Measurements from ENCODE around the gene LCN2.
A peak's percentile ranks its signal among the peaks of the same experiment; 100 is the strongest.
"Not testable (repeated sequence)": the region's sequence is repeated elsewhere in the genome, so short reads cannot be mapped to it uniquely, and the experiment has no call there.

LCN2 gene

GRCh38 chr9:128107468-128108268, 41.6 kb upstream of the LCN2 start:
- H3K4me3 ChIP-seq (ENCODE audit: low read depth, low read length): no peak overlapping the region
- no peak overlapping the region for H4K12ac ChIP-seq (ENCODE audit: low read depth, low read length)
- H2AFZ ChIP-seq (ENCODE audit: insufficient read depth, low read length, poor library complexity): no peak overlapping the region
- DNase-seq: no peak
- no peaks in the 10 kb centered on the region for H3K9me3 ChIP-seq (ENCODE audit: insufficient read depth, low read depth, low read length)
- no CpG with 5 or more reads among the region's 18 CpGs for whole genome bisulfite sequencing (ENCODE audit: extremely low coverage, insufficient coverage, insufficient read length)
- H3K27me3 ChIP-seq (ENCODE audit: insufficient read depth, low read length): no peaks in the 10 kb centered on the region
- H3K4me2 ChIP-seq (ENCODE audit: low read length): no peak overlapping the region
- peaks cover 2 to 4% of the 10 kb centered on the region in 2 experiments for H3K4me1 ChIP-seq (ENCODE audit: control insufficient read depth in 1 of 2, insufficient read depth in 2 of 2, low read length in 2 of 2)
- no peak overlapping the region for H2BK120ac ChIP-seq (ENCODE audit: insufficient read depth, low read length, poor library complexity)
- no peaks in the 10 kb centered on the region for H3K79me1 ChIP-seq (ENCODE audit: low read length)
- H3K27ac ChIP-seq (ENCODE audit: low read depth, low read length): peak overlapping the region; percentile 0
- no peak overlapping the region for H4K91ac ChIP-seq (ENCODE audit: low read depth, low read length)
- H2AK5ac ChIP-seq (ENCODE audit: low read length): no peak overlapping the region
- no peak overlapping the region for H3K18ac ChIP-seq (ENCODE audit: low read length)
- no peak overlapping the region for H3K9ac ChIP-seq (ENCODE audit: low read length)
- H2BK12ac ChIP-seq (ENCODE audit: low read length): no peak overlapping the region
- H3K23ac ChIP-seq (ENCODE audit: low read length): no peak overlapping the region
- H3K4ac ChIP-seq (ENCODE audit: low read depth, low read length): no peak overlapping the region
- no peak overlapping the region for H3K14ac ChIP-seq (ENCODE audit: low read length)
- H2BK5ac ChIP-seq (ENCODE audit: low read depth, low read length, poor library complexity): no peak overlapping the region
- no peaks in the 10 kb centered on the region for H3K79me2 ChIP-seq (ENCODE audit: control insufficient read depth, insufficient read depth, low read length, poor library complexity)
- H4K8ac ChIP-seq (ENCODE audit: low read depth, low read length): no peak overlapping the region
- H3K36me3 ChIP-seq (ENCODE audit: control insufficient read depth in 1 of 2, insufficient read depth in 2 of 2, low read length in 2 of 2): peaks cover 50 to 55% of the 10 kb centered on the region in 2 experiments

GRCh38 chr9:128108269-128109049, 40.8 kb upstream of the LCN2 start:
- H3K9me3 ChIP-seq (ENCODE audit: insufficient read depth, low read depth, low read length): no peaks in the 10 kb centered on the region
- no peak overlapping the region for H3K4me3 ChIP-seq (ENCODE audit: low read depth, low read length)
- no peak overlapping the region for H3K4me2 ChIP-seq (ENCODE audit: low read length)
- H4K91ac ChIP-seq (ENCODE audit: low read depth, low read length): no peak overlapping the region
- no peak overlapping the region for H3K18ac ChIP-seq (ENCODE audit: low read length)
- H3K4ac ChIP-seq (ENCODE audit: low read depth, low read length): no peak overlapping the region
- H3K4me1 ChIP-seq (ENCODE audit: control insufficient read depth in 1 of 2, insufficient read depth in 2 of 2, low read length in 2 of 2): peaks cover 0 to 4% of the 10 kb centered on the region in 2 experiments
- no peak overlapping the region for H2AFZ ChIP-seq (ENCODE audit: insufficient read depth, low read length, poor library complexity)
- no peak for DNase-seq
- no peaks in the 10 kb centered on the region for H3K79me1 ChIP-seq (ENCODE audit: low read length)
- H3K14ac ChIP-seq (ENCODE audit: low read length): no peak overlapping the region
- no CpG with 5 or more reads among the region's 15 CpGs for WGBS (ENCODE audit: extremely low coverage, insufficient coverage, insufficient read length)
- H3K36me3 ChIP-seq (ENCODE audit: control insufficient read depth in 1 of 2, insufficient read depth in 2 of 2, low read length in 2 of 2): peaks cover 44 to 50% of the 10 kb centered on the region in 2 experiments
- no peak overlapping the region for H2BK120ac ChIP-seq (ENCODE audit: insufficient read depth, low read length, poor library complexity)
- H4K8ac ChIP-seq (ENCODE audit: low read depth, low read length): no peak overlapping the region
- H3K79me2 ChIP-seq (ENCODE audit: control insufficient read depth, insufficient read depth, low read length, poor library complexity): no peaks in the 10 kb centered on the region
- no peak overlapping the region for H2AK5ac ChIP-seq (ENCODE audit: low read length)
- no peak overlapping the region for H3K9ac ChIP-seq (ENCODE audit: low read length)
- no peak overlapping the region for H2BK5ac ChIP-seq (ENCODE audit: low read depth, low read length, poor library complexity)
- no peak overlapping the region for H3K23ac ChIP-seq (ENCODE audit: low read length)
- peak overlapping the region; percentile 0 for H3K27ac ChIP-seq (ENCODE audit: low read depth, low read length)
- no peaks in the 10 kb centered on the region for H3K27me3 ChIP-seq (ENCODE audit: insufficient read depth, low read length)
- no peak overlapping the region for H2BK12ac ChIP-seq (ENCODE audit: low read length)
- no peak overlapping the region for H4K12ac ChIP-seq (ENCODE audit: low read depth, low read length)

- Histone ChIP-seq H2BK12ac (ENCODE audit: low read length) (no peak overlapping the region), H3K4me2 (ENCODE audit: low read length) (no peak overlapping the region), H3K4me3 (ENCODE audit: low read depth, low read length) (no peak overlapping the region), H3K18ac (ENCODE audit: low read length) (no peak overlapping the region), H3K14ac (ENCODE audit: low read length) (no peak overlapping the region), H3K23ac (ENCODE audit: low read length) (no peak overlapping the region), H3K79me1 (ENCODE audit: low read length) (no peaks in the 10 kb centered on the region), H3K27me3 (ENCODE audit: insufficient read depth, low read length) (no peaks in the 10 kb centered on the region), H2BK5ac (ENCODE audit: low read depth, low read length, poor library complexity) (no peak overlapping the region), H3K4ac (ENCODE audit: low read depth, low read length) (no peak overlapping the region), H3K9ac (ENCODE audit: low read length) (no peak overlapping the region), H4K8ac (ENCODE audit: low read depth, low read length) (no peak overlapping the region), H4K91ac (ENCODE audit: low read depth, low read length) (no peak overlapping the region), H4K12ac (ENCODE audit: low read depth, low read length) (no peak overlapping the region), H3K79me2 (ENCODE audit: control insufficient read depth, insufficient read depth, low read length, poor library complexity) (no peaks in the 10 kb centered on the region), H2AFZ (ENCODE audit: insufficient read depth, low read length, poor library complexity) (no peak overlapping the region), H3K36me3 (ENCODE audit: control insufficient read depth in 1 of 2, insufficient read depth in 2 of 2, low read length in 2 of 2) (peaks cover 43 to 44% of the 10 kb centered on the region in 2 experiments), H3K4me1 (ENCODE audit: control insufficient read depth in 1 of 2, insufficient read depth in 2 of 2, low read length in 2 of 2) (peaks cover 0 to 4% of the 10 kb centered on the region in 2 experiments), H2AK5ac (ENCODE audit: low read length) (no peak overlapping the region), H3K9me3 (ENCODE audit: insufficient read depth, low read depth, low read length) (peaks cover 2% of the 10 kb centered on the region), H2BK120ac (ENCODE audit: insufficient read depth, low read length, poor library complexity) (no peak overlapping the region), H3K27ac (ENCODE audit: low read depth, low read length) (no peak overlapping the region)
- DNase-seq: no peak
- no CpG with 5 or more reads among the region's 20 CpGs for WGBS (ENCODE audit: extremely low coverage, insufficient coverage, insufficient read length)
These were observed 40.1 kb upstream of the LCN2 start for GRCh38 chr9:128109050-128109709.

- H4K12ac ChIP-seq (ENCODE audit: low read depth, low read length); H3K9me3 ChIP-seq (ENCODE audit: insufficient read depth, low read depth, low read length); H3K79me2 ChIP-seq (ENCODE audit: control insufficient read depth, insufficient read depth, low read length, poor library complexity); H3K27ac ChIP-seq (ENCODE audit: low read depth, low read length); H3K9ac ChIP-seq (ENCODE audit: low read length); H3K23ac ChIP-seq (ENCODE audit: low read length); H3K18ac ChIP-seq (ENCODE audit: low read length); H4K91ac ChIP-seq (ENCODE audit: low read depth, low read length); H3K27me3 ChIP-seq (ENCODE audit: insufficient read depth, low read length); H3K4ac ChIP-seq (ENCODE audit: low read depth, low read length); H4K8ac ChIP-seq (ENCODE audit: low read depth, low read length); H2AK5ac ChIP-seq (ENCODE audit: low read length); H3K4me1 ChIP-seq (ENCODE audit: control insufficient read depth in 1 of 2, insufficient read depth in 2 of 2, low read length in 2 of 2); H3K79me1 ChIP-seq (ENCODE audit: low read length); H3K4me3 ChIP-seq (ENCODE audit: low read depth, low read length); DNase-seq; H2BK12ac ChIP-seq (ENCODE audit: low read length); H2AFZ ChIP-seq (ENCODE audit: insufficient read depth, low read length, poor library complexity); H2BK5ac ChIP-seq (ENCODE audit: low read depth, low read length, poor library complexity); H3K14ac ChIP-seq (ENCODE audit: low read length); H2BK120ac ChIP-seq (ENCODE audit: insufficient read depth, low read length, poor library complexity); H3K4me2 ChIP-seq (ENCODE audit: low read length): not testable (repeated sequence)
- no CpG with 5 or more reads among the region's 12 CpGs for WGBS (ENCODE audit: extremely low coverage, insufficient coverage, insufficient read length)
- H3K36me3 ChIP-seq (ENCODE audit: control insufficient read depth in 1 of 2, insufficient read depth in 2 of 2, low read length in 2 of 2): peaks cover 29 to 34% of the 10 kb centered on the region in 2 experiments
These were observed 37.5 kb upstream of the LCN2 start for GRCh38 chr9:128111726-128112125.

All from trophoblast cell (in vitro differentiated cells and primary cell).